ENCODE data around the gene USP35.

DNA sequence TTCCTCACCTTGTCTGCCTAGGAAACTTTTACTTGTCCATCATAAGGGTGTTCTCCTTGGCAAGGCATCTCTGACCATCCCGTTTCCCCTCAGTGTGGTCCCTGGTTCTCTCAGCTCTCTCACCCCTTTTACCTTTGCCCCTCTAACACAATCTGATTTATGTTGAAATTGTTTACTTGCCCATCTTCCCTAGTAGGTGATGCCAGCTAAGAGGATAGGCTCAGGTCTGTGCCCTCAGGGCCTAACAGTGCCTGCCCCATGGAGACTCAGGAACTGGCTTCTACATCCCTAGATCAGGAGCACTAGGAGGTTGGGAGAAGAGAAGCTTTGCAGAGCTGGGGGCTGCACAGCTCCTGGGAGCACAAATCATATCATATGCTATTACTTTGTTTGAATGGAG is 28.2 kb upstream of the USP35 start:
- TF ChIP-seq, protein P1, sequence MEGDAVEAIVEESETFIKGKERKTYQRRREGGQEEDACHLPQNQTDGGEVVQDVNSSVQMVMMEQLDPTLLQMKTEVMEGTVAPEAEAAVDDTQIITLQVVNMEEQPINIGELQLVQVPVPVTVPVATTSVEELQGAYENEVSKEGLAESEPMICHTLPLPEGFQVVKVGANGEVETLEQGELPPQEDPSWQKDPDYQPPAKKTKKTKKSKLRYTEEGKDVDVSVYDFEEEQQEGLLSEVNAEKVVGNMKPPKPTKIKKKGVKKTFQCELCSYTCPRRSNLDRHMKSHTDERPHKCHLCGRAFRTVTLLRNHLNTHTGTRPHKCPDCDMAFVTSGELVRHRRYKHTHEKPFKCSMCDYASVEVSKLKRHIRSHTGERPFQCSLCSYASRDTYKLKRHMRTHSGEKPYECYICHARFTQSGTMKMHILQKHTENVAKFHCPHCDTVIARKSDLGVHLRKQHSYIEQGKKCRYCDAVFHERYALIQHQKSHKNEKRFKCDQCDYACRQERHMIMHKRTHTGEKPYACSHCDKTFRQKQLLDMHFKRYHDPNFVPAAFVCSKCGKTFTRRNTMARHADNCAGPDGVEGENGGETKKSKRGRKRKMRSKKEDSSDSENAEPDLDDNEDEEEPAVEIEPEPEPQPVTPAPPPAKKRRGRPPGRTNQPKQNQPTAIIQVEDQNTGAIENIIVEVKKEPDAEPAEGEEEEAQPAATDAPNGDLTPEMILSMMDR (IDR thresholded peaks at IDR 0.05), result no peak
- TF ChIP-seq EZH2 (IDR thresholded peaks at IDR 0.05; ENCODE audit: borderline replicate concordance, insufficient read depth, low read depth, low read length, poor library complexity, severe bottlenecking), result no peak
